NCI-H774 (cell line): ENCODE measurements around the gene COMMD8.
"Not testable (repeated sequence)": the region's sequence is repeated elsewhere in the genome, so short reads cannot be mapped to it uniquely, and the experiment has no call there.

Experiments
- DNase-seq: peaks from one replicate; lab custom pipeline; 2025; lab: John Stamatoyannopoulos, UW

The COMMD8 gene

GRCh38 chr4:47463235-47463956 lies at the start of gene COMMD8:
COMMD8 (minus strand) TSS chr4:47463702; CDS start chr4:47463651, 51 bp downstream.
- DNase-seq, result peak; percentile 95

- no peak for DNase-seq
These were observed 47.1 kb upstream of the COMMD8 start for GRCh38 chr4:47510506-47511143.

GRCh38 chr4:47505666-47506065 lies 42.2 kb upstream of the COMMD8 start:
- no peak for DNase-seq

- no peak for DNase-seq
These were observed 41.6 kb upstream of the COMMD8 start for GRCh38 chr4:47505147-47505546.

GRCh38 chr4:47500776-47501175 lies 37.3 kb upstream of the COMMD8 start:
- DNase-seq, result no peak

GRCh38 chr4:47499700-47500099 lies 36.2 kb upstream of the COMMD8 start:
- no peak for DNase-seq

- no peak for DNase-seq
These were observed 35.4 kb upstream of the COMMD8 start for GRCh38 chr4:47498899-47499298.

- no peak for DNase-seq
These were observed 30.6 kb upstream of the COMMD8 start for GRCh38 chr4:47494124-47494430.

GRCh38 chr4:47493238-47494123 lies 30.0 kb upstream of the COMMD8 start:
- no peak for DNase-seq

GRCh38 chr4:47490550-47490949 lies 27.0 kb upstream of the COMMD8 start:
- no peak for DNase-seq

- DNase-seq, result no peak
These were observed 25.2 kb upstream of the COMMD8 start for GRCh38 chr4:47488706-47489105.

GRCh38 chr4:47486727-47487126 lies 23.2 kb upstream of the COMMD8 start:
- not testable (repeated sequence) for DNase-seq

- DNase-seq, result no peak
These were observed 22.8 kb upstream of the COMMD8 start for GRCh38 chr4:47486231-47486673.

- DNase-seq, result no peak
These were observed 22.3 kb upstream of the COMMD8 start for GRCh38 chr4:47485768-47486167.

- peak; percentile 93 for DNase-seq
These were observed 21.7 kb upstream of the COMMD8 start, which contains the start of gene ATP10D for GRCh38 chr4:47485047-47485692. ATP10D (plus strand) TSS chr4:47485275; CDS start chr4:47512541, 27,266 bp downstream.

GRCh38 chr4:47484168-47484567 lies 20.7 kb upstream of the COMMD8 start:
- DNase-seq, result no peak

- DNase-seq, result no peak
These were observed 20.2 kb upstream of the COMMD8 start for GRCh38 chr4:47483745-47484144.

- DNase-seq, result no peak
These were observed 18.8 kb upstream of the COMMD8 start for GRCh38 chr4:47482326-47482725.

GRCh38 chr4:47478804-47479203 lies 15.3 kb upstream of the COMMD8 start:
- DNase-seq, result no peak

- no peak for DNase-seq
These were observed 11.9 kb upstream of the COMMD8 start for GRCh38 chr4:47475411-47475810.

GRCh38 chr4:47474799-47475198 lies 11.3 kb upstream of the COMMD8 start:
- DNase-seq, result peak; percentile 25

- DNase-seq, result no peak
These were observed 9.7 kb upstream of the COMMD8 start for GRCh38 chr4:47473141-47473750.
